Keratinocyte (primary cell): ENCODE results near the gene MTMR4.

ENCODE experiments used
- CTCF ChIP-seq, 3 experiments: IDR thresholded peaks in 1 of 3; conservative IDR thresholded peaks in 1 of 3; optimal IDR thresholded peaks in 1 of 3; 2 replicates in 2 of 3; 3 replicates in 1 of 3; pipeline versions ENCODE3 to v1.5.1; 2011; ENCODE audit warnings: low read length in 3 of 3, mild to moderate bottlenecking in 3 of 3, moderate library complexity in 2 of 3, control low read depth in 1 of 3, inconsistent platforms in 1 of 3; ENCODE audit not compliant: insufficient read depth in 2 of 3; ENCODE audit errors: extremely low read depth in 1 of 3
- EZH2 ChIP-seq: IDR thresholded peaks from one replicate; pipeline ENCODE4 v1.6.1; 2012; ENCODE audit warnings: inconsistent platforms, mild to moderate bottlenecking, low read length, moderate library complexity

GRCh38 chr17:58491510-58492045 lies 22.9 kb downstream of the MTMR4 start:
- no peak for TF ChIP-seq CTCF (optimal IDR thresholded peaks at IDR 0.05 in 1 of 3, IDR thresholded peaks at IDR 0.05 in 1 of 3, conservative IDR thresholded peaks at IDR 0.05 in 1 of 3; ENCODE audit: extremely low read depth in 1 of 3, insufficient read depth in 2 of 3, low read length in 3 of 3)
- TF ChIP-seq EZH2 = no peak
